Measurements from ENCODE around the gene FXYD1.
A peak's percentile ranks its signal among the peaks of the same experiment; 100 is the strongest.
"Not testable (repeated sequence)": the region's sequence is repeated elsewhere in the genome, so short reads cannot be mapped to it uniquely, and the experiment has no call there.

The FXYD1 gene

DNA sequence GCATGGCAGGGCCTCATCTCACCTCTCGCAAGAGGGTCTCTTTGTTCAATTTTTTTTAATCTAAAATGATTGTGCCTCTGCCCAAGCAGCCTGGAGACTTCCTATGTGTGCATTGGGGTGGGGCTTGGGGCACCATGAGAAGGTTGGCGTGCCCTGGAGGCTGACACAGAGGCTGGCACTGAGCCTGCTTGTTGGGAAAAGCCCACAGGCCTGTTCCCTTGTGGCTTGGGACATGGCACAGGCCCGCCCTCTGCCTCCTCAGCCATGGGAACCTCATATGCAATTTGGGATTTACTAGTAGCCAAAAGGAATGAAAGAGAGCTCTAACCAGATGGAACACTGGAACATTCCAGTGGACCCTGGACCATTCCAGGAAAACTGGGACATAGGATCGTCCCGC, 15.1 kb upstream of the FXYD1 start:
- no peak overlapping the region for H3K27ac Mint-ChIP-seq
- H3K36me3 Mint-ChIP-seq (ENCODE audit: insufficient read depth) = peaks cover 12% of the 10 kb centered on the region
- H3K4me1 Mint-ChIP-seq (ENCODE audit: low read depth in 2 of 2) = peaks cover 10% of the 10 kb centered on the region in 2 donors
- no peaks in the 10 kb centered on the region for H3K9me3 Mint-ChIP-seq
- peak overlapping the region; percentile 83 to 85 for H3K4me3 Mint-ChIP-seq
- DNase-seq (no peak), ATAC-seq (replicated peaks) (no peak)
- H3K27me3 Mint-ChIP-seq = peaks cover 0 to 13% of the 10 kb centered on the region in 2 donors

DNA sequence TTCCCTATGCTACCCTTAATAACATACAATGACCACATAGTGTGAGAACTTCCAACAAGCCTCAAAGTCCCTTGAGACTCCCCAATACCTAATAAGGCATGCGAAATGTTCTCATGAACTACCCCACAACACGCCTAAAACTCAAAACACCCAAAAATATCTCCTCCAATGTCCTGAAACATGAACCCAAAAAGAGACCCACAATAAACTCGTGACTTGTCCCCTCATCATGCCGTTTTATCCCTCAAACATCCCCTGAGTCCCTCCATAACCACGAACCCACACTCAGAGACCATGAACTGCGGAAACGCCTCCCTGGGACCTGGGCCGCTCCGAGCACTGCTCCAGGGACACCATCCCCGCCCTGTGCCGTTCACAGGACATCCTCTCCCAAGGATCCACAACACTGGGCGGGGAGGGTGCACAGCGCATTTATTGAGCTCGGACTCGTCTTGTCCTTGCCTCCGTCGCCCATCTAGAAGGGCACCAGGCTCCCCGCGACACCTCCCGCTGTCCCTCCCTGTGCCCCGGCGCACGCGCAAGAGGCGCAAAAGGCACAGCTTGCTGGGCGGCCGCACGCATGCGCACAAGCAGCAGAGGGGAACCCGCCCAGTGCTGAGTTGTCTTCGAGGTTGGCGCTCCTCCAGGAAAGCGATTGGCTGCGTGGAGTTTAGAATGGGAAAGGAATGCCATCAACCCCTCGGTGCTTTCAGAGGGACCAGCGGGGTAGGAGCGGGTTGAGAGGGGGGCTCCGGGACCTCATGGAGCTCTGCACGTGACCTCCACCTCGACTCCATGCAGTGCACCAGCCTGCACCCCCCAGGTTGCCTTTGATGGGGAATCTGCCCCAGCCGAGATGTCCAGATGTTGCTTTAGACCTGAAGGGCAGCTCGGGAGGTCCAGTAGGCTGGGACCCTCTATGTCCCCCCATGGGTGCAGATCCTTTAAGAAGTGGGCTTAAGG, 14.2 kb upstream of the FXYD1 start:
- Mint-ChIP-seq H3K27me3 (peaks cover 0 to 13% of the 10 kb centered on the region in 2 donors), H3K9me3 (no peaks in the 10 kb centered on the region), H3K27ac (peak overlapping the region in 1 of 2 donors; percentile 64), H3K4me3 (peak overlapping the region; percentile 83 to 85), H3K36me3 (ENCODE audit: insufficient read depth) (peaks cover 11% of the 10 kb centered on the region), H3K4me1 (ENCODE audit: low read depth in 2 of 2) (peaks cover 10% of the 10 kb centered on the region in 2 donors)
- peak; percentile 68 to 71 (median 70) for DNase-seq
- ATAC-seq (replicated peaks) = peak; percentile 97

DNA sequence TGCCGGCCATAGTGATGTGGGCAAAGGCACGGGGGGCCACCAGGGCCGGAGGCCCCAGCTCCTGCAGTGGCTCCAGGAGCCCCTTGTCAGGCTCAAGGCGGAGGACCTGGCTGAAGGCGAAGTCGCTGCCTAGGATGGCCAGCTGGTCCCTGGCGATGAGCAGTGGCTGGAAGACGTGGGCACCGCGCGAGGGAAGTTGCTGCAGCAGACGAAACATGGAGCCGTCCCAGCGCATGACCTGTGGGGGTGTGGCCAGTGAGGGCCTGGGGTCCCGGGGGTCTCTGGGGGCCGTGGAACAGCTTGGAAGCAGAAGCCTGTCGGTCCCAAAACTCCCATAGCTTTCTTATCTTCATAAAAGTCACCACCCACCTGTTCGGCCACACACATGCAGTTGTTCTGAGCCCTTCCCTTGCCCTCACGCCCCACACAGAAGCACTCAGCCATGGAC, 13.3 kb upstream of the FXYD1 start:
- Mint-ChIP-seq H3K27ac (no peak overlapping the region), H3K4me1 (ENCODE audit: low read depth in 2 of 2) (peaks cover 10% of the 10 kb centered on the region in 2 donors), H3K4me3 (peak overlapping the region; percentile 5 to 21), H3K9me3 (no peaks in the 10 kb centered on the region), H3K36me3 (ENCODE audit: insufficient read depth) (peaks cover 6% of the 10 kb centered on the region), H3K27me3 (peaks cover 0 to 13% of the 10 kb centered on the region in 2 donors)
- DNase-seq (no peak), ATAC-seq (replicated peaks) (no peak)

DNA sequence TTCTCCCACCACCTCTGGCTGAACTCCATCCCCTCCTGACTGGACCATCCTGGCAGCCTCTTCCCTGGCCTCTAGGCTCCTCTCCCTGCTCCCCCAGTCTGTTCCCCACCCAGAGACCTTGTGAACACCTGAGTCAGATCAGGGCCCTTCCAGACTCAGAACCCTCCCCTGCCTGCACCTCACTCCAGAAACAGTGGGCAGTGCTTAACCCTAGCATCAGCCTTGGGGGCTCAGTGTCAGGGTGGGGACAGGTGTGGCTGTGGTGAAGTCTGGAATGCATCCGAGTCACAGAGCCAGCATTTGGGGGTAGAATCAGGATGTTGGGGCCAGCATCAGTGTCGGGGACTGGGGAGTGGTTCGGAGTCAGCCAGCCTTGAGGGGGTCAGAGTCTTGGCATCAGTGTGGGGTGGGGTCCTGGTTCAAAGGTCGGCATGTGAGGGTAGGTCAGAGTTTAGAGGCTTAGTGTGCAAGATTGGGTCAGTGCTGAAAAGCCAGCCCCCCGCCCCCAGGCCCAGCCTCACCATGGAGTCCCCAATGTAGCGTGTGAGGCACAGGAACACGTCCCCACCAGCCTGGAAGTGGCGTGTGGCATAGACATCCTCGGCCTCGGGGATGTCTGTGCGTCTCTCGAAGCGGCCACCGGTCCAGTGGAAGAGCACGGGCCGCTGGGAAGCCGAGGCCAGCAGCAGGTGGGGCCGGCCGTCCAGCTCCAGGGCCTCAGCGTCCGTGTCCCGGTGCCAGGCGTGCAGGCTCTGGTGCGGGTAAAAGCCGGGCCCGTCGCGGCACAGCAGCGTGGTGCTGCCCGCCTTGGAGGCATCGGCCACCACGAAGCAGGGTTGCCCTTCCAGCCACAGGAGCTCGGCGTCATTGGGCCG, 12.6 kb upstream of the FXYD1 start:
- no peak overlapping the region for H3K27ac Mint-ChIP-seq
- H3K27me3 Mint-ChIP-seq = peaks cover 0 to 13% of the 10 kb centered on the region in 2 donors
- H3K36me3 Mint-ChIP-seq (ENCODE audit: insufficient read depth) = peaks cover 6% of the 10 kb centered on the region
- no peaks in the 10 kb centered on the region for H3K9me3 Mint-ChIP-seq
- no peak for ATAC-seq (replicated peaks)
- peak overlapping the region; percentile 5 to 21 for H3K4me3 Mint-ChIP-seq
- DNase-seq = no peak
- H3K4me1 Mint-ChIP-seq (ENCODE audit: low read depth in 2 of 2) = peaks cover 10% of the 10 kb centered on the region in 2 donors

DNA sequence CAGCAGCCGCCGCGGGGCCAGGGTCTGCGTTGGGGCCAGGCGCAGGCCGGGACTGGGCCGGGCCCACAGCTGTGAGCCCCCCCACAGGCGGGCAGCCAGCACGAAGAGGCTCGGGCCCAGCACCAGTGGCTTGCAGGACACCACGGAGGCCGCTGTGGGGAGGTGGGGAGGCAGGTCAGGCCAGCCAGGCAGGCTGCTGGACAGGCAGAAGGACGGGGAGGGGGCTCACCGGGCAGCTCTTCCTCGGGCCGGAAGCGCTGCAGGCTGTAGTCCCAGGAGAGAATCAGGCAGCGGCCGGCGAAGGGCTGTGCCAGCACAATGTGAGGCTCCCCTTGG, 12.0 kb upstream of the FXYD1 start:
- DNase-seq = no peak
- Mint-ChIP-seq H3K9me3 (no peaks in the 10 kb centered on the region), H3K27ac (no peak overlapping the region), H3K27me3 (peaks cover 0 to 13% of the 10 kb centered on the region in 2 donors), H3K4me1 (ENCODE audit: low read depth in 2 of 2) (peaks cover 10% of the 10 kb centered on the region in 2 donors), H3K4me3 (no peak overlapping the region), H3K36me3 (ENCODE audit: insufficient read depth) (peaks cover 6% of the 10 kb centered on the region)
- no peak for ATAC-seq (replicated peaks)

DNA sequence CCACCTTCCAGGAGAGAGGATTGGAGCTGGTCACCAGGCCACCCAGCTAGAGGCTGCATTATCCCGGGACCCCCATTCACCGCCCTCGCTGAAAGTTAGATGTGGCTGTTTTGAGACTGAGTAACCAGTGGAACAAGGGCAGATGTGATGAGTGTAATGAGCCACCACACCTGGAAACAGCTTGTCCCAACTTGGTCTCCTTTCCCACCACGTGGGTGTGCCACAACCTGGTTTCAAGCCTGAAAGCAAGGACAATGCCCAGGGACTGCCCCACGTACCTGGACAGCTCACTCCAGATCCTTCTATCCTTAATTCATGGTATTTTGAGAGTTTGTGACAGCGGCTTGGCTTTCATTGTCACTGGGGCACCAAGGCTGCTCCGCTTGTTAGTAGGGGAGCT, 10.8 kb upstream of the FXYD1 start:
- no peak for DNase-seq
- Mint-ChIP-seq H3K36me3 (ENCODE audit: insufficient read depth) (peaks cover 6% of the 10 kb centered on the region), H3K27ac (peak overlapping the region in 1 of 2 donors; percentile 37), H3K9me3 (peaks cover 5 to 6% of the 10 kb centered on the region in 2 donors), H3K4me3 (no peak overlapping the region), H3K4me1 (ENCODE audit: low read depth in 2 of 2) (peaks cover 10% of the 10 kb centered on the region in 2 donors), H3K27me3 (peaks cover 0 to 13% of the 10 kb centered on the region in 2 donors)
- ATAC-seq (replicated peaks) = no peak

DNA sequence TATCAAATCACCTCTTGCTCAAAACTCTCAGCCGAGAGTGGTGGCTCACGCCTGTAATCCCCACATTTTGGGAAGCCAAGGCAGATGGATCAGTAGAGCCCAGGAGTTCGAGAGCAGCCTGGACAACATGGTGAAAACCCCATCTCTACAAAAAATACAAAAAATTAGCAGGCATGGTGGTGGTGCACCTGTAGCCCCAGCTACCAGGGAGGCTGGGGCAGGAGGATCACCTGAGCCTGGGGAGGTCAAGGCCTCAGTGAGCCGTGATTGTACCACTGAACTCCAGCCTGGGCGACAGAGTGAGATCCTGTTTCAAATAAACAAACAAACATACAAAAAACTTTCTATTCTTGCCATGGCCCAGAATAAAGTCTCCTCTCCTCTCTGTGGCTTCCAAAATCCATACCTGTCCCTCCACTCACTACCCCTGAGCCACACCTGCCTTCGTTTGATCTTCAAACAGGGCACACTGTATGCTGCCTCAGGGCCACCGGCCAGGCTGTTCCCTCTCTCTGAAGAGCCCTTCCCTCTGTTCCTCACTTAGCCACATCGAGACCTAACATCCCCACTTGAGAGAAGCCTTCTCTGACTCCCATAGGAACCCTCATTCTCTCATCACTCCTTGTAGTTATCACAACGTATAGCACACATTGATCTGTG, 10.1 kb upstream of the FXYD1 start:
- ATAC-seq (replicated peaks) (no peak), DNase-seq (no peak)
- Mint-ChIP-seq H3K27me3 (peaks cover 0 to 12% of the 10 kb centered on the region in 2 donors), H3K4me1 (ENCODE audit: low read depth in 2 of 2) (peaks cover 10% of the 10 kb centered on the region in 2 donors), H3K27ac (peak overlapping the region in 1 of 2 donors; percentile 37), H3K36me3 (ENCODE audit: insufficient read depth) (peaks cover 6% of the 10 kb centered on the region), H3K4me3 (no peak overlapping the region), H3K9me3 (peaks cover 5 to 11% of the 10 kb centered on the region in 2 donors)

DNA sequence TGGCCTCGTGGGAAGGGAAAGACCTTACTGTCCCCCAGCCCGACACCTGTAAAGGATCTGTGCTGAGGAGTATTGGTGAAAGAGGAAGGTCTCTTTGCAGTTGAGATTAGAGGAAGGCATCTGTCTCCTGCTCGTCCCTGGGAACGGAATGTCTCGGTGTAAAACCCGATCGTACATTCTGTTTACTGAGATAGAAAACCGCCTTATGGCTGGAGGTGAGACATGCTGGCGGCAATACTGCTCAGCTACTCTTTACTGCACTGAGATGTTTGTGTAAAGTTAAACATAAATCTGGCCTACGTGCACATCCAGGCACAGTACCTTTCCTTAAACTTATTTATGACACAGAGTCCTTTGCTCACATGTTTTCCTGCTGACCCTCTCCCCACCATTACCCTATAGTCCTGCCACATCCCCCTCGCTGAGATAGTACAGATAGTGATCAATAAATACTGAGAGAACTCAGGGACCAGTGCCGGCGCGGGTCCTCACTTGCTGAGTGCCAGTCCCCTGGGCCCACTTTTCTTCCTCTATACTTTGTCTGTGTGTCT, 8.8 kb upstream of the FXYD1 start:
- H3K9me3 Mint-ChIP-seq = peaks cover 5 to 11% of the 10 kb centered on the region in 2 donors
- ATAC-seq (replicated peaks); DNase-seq; H3K27ac Mint-ChIP-seq; H3K4me1 Mint-ChIP-seq (ENCODE audit: low read depth in 2 of 2); H3K4me3 Mint-ChIP-seq; H3K27me3 Mint-ChIP-seq; H3K36me3 Mint-ChIP-seq (ENCODE audit: insufficient read depth): not testable (repeated sequence)

DNA sequence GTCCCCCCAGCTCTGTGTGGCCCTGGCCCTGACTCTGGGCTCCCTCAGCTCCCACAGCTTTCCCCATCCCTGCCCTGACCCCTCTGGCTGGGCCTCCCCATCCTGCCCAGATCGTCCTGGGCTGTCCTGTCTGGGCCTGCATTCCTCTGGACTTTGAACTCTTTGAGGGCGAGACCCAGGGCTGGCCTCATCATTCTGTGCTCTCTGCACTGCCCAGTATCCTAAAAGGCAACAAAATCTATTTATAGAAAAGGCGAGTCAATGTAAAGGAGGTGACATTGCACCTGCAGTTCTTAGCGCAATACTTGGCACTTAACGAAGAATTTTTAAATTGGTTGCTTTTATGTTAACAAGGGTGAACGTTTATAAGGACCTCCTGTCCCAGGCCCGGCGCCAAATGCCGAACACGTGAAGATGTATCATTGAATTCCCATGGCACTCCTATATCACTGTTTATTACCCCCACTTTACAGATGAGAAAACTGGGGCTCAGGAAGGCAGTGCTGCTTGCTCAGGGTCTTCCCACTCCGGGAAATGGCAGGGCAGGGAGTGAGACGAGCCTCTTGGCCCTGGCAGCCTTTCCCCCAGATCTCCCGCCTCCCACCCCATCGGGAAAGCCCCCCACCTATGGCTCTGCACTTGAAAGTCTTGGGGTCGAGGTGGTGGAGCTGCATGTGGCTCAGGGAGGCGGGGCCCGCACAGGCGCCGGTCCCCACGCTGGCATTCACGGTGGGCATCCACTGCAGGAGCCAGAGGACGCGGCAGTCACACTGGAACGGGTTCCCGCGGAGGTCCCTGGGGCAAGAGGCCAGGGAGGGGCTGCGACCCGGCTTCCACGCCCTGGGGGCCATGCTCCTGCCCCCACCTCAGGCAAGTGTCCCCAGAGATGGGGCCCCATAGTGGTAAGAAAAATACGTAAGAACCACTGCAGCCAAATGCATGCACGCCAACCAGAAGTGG, 7.6 kb upstream of the FXYD1 start:
- H3K27ac Mint-ChIP-seq = no peak overlapping the region
- H3K4me1 Mint-ChIP-seq (ENCODE audit: low read depth in 2 of 2) = no peaks in the 10 kb centered on the region
- H3K36me3 Mint-ChIP-seq (ENCODE audit: insufficient read depth) = no peaks in the 10 kb centered on the region

DNA sequence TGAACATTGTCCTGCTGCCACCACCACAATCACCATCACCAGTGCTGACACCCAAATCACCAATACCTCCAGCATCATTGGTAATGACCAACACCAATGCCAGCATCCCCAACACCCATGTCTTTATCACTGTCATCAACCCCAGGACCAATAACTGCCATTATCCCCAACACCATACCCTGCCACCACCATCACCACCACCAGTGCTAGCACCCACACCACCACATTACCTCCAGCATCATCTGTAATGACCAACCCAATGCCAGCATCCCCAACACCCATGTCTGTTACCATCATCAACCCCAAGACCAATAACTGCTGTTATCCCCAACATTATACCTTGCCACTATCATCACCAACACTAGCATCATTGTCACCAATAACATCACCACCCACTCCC, 6.4 kb upstream of the FXYD1 start:
- DNase-seq = no peak
- Mint-ChIP-seq H3K4me1 (ENCODE audit: low read depth in 2 of 2) (peaks cover 0 to 4% of the 10 kb centered on the region in 2 donors), H3K9me3 (peaks cover 5 to 11% of the 10 kb centered on the region in 2 donors), H3K27ac (no peak overlapping the region), H3K36me3 (ENCODE audit: insufficient read depth) (no peaks in the 10 kb centered on the region), H3K4me3 (no peak overlapping the region), H3K27me3 (no peaks in the 10 kb centered on the region)
- no peak for ATAC-seq (replicated peaks)

More for the DNA sequence above, 7.6 kb upstream of the FXYD1 start:
- Mint-ChIP-seq H3K27me3 (no peaks in the 10 kb centered on the region), H3K4me3 (no peak overlapping the region), H3K9me3 (peaks cover 5 to 11% of the 10 kb centered on the region in 2 donors)
- ATAC-seq (replicated peaks) = no peak
- no peak for DNase-seq

DNA sequence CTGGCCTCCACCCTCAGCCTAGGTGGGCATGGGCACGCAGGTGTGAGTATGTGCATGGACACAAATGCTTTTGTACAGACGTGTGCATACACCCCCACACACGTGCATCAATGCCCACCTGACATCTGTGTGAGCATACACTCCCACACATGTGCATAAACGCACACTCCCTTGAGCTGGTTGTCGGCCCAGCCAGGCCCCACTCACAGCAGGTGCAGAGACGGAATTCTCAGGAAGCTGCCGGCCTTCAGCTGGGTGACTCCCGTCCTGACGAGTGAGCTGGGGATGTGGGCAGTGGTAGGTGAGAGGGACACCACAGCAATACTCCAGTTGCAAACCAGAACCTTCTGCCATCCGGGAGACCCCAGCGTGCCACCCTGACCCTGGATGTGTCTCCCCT, 4.8 kb upstream of the FXYD1 start:
- Mint-ChIP-seq H3K4me1 (ENCODE audit: low read depth in 2 of 2) (peaks cover 5 to 12% of the 10 kb centered on the region in 2 donors), H3K4me3 (no peak overlapping the region), H3K9me3 (peaks cover 5 to 11% of the 10 kb centered on the region in 2 donors), H3K27ac (no peak overlapping the region), H3K36me3 (ENCODE audit: insufficient read depth) (no peaks in the 10 kb centered on the region), H3K27me3 (no peaks in the 10 kb centered on the region)
- no peak for DNase-seq
- no peak for ATAC-seq (replicated peaks)
